ENCODE data around the gene OR6J1. TPM values are rescaled to one million over a fixed set of nuclear protein-coding genes. Genes with fewer than 3 reads are reported as not detected.

The OR6J1 gene
- total RNA-seq, 1 experiment from 2014 or later: not detected

DNA sequence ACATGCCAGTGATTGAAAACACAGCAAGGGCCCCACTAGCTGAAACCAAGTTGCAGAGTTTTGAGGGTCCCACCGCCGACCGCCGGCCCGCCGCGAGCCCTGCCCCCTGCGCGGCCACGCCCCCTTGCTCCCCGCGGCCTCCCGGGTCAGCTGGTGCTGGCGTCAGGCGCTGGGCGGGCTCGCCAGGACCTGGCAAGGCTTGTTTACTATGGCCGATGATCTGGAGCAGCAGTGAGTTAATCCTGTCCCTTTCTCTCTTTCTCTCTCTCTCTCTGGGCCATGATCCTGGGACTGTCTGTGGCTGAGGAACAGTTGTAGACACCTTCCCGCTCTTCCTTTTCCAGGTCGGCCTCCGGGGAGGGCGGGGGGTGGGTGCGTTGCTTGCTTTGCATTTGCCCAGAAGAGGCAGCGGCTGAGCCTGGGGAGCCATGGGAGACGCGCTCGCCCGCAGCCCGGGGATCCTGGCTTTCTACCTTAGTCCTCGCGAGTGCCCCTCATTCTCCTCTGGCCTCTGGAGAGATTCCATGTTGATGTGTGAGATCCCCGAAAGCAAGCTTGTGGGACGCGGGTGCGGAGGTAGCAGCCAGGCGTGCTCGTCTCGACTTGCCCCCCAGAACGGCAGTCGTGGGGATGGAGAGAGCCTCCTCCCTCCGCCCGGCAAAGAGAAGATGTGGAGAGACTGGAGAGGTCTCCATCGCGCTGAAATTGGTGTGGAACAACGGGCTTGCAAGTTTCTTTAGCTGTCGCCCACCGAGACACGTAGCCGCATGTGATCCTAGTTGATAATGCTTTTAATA, 45.9 kb downstream of the OR6J1 start, which contains the start of gene ABHD4:
Gene ABHD4 (plus strand): TSS at position 202 of the 797 bp plus-strand sequence. CDS start 7 bp downstream, at position 209.
- intact Hi-C loops (cut with micrococcal nuclease): loop anchor here (1.0 kb wide), 1 partner anchor 55 kb away; no protein-coding TSS in a partner anchor
- H3K36me3 Mint-ChIP-seq (ENCODE audit: insufficient read depth, unreplicated experiment): peaks cover 12% of the 10 kb centered on the region
- peak within 1 kb of the TSS; percentile 97 for H3K4me3 Mint-ChIP-seq (ENCODE audit: unreplicated experiment)
- ChIA-PET CTCF (interaction anchor here (0.5 to 6.3 kb wide), 31 partner anchors 9 to 1841 kb away, joined by 3 to 69 read pairs (median 4); partner anchors contain the start of genes DAD1 and OR6J1), POLR2A (interaction anchor here (0.6 to 5.4 kb wide), 25 partner anchors 10 to 527 kb away, joined by 3 to 116 read pairs (median 4); partner anchors contain the start of genes DAD1, LRP10, MRPL52 and OR6J1)
- H3K4me1 Mint-ChIP-seq (ENCODE audit: insufficient read depth, unreplicated experiment): peaks cover 15% of the 10 kb centered on the region
- TF ChIP-seq, protein P1, sequence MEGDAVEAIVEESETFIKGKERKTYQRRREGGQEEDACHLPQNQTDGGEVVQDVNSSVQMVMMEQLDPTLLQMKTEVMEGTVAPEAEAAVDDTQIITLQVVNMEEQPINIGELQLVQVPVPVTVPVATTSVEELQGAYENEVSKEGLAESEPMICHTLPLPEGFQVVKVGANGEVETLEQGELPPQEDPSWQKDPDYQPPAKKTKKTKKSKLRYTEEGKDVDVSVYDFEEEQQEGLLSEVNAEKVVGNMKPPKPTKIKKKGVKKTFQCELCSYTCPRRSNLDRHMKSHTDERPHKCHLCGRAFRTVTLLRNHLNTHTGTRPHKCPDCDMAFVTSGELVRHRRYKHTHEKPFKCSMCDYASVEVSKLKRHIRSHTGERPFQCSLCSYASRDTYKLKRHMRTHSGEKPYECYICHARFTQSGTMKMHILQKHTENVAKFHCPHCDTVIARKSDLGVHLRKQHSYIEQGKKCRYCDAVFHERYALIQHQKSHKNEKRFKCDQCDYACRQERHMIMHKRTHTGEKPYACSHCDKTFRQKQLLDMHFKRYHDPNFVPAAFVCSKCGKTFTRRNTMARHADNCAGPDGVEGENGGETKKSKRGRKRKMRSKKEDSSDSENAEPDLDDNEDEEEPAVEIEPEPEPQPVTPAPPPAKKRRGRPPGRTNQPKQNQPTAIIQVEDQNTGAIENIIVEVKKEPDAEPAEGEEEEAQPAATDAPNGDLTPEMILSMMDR (IDR thresholded peaks at IDR 0.05; ENCODE audit: unreplicated experiment): no peak
- no peaks in the 10 kb centered on the region for H3K9me3 Mint-ChIP-seq (ENCODE audit: unreplicated experiment)
- peaks cover 26% of the 10 kb centered on the region for H3K27me3 Mint-ChIP-seq (ENCODE audit: insufficient read depth, unreplicated experiment)
- peak; percentile 60 for DNase-seq (ENCODE audit: unreplicated experiment)
- H3K27ac Mint-ChIP-seq (ENCODE audit: low read depth, unreplicated experiment): peak within 1 kb of the TSS; percentile 88
- TSS peak; percentile 55 for BruUV-seq (replicated peaks)

DNA sequence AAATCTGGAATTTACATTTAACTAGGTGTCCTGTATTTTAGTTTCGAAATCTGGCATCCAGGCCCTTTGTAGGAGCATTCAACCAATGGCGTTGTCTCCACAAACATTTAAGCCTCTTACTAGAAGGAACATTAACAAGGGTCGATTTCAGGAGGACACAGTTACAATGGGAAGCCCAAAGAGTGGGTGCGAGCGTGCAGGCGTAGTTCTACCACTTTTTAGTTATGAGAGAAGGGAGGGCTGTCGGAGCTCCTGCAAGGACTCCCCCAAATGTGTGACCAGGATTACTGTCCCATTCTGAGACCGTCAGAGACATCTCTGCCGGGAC, 46.4 kb downstream of the OR6J1 start:
- peak overlapping the region; percentile 88 for H3K27ac Mint-ChIP-seq (ENCODE audit: low read depth, unreplicated experiment)
- peaks cover 8% of the 10 kb centered on the region for H3K36me3 Mint-ChIP-seq (ENCODE audit: insufficient read depth, unreplicated experiment)
- peaks cover 32% of the 10 kb centered on the region for H3K27me3 Mint-ChIP-seq (ENCODE audit: insufficient read depth, unreplicated experiment)
- no peaks in the 10 kb centered on the region for H3K9me3 Mint-ChIP-seq (ENCODE audit: unreplicated experiment)
- DNase-seq (ENCODE audit: unreplicated experiment): no peak
- BruUV-seq (replicated peaks): no TSS peak
- H3K4me3 Mint-ChIP-seq (ENCODE audit: unreplicated experiment): peak overlapping the region; percentile 97
- CTCF ChIA-PET: interaction anchor here (0.6 to 6.3 kb wide), 10 partner anchors 8 to 303 kb away, joined by 3 to 69 read pairs (median 11); partner anchors contain the start of genes DAD1 and OR6J1
- intact Hi-C loops (cut with micrococcal nuclease): loop anchor here (1.0 kb wide), 1 partner anchor 56 kb away; no protein-coding TSS in a partner anchor
- POLR2A ChIA-PET: interaction anchor here (0.6 to 5.4 kb wide), 15 partner anchors 10 to 527 kb away, joined by 3 to 116 read pairs (median 10); partner anchors contain the start of genes DAD1, OR6J1 and OXA1L
- H3K4me1 Mint-ChIP-seq (ENCODE audit: insufficient read depth, unreplicated experiment): peaks cover 15% of the 10 kb centered on the region
- TF ChIP-seq, protein P1 (IDR thresholded peaks at IDR 0.05; ENCODE audit: unreplicated experiment): no peak

DNA sequence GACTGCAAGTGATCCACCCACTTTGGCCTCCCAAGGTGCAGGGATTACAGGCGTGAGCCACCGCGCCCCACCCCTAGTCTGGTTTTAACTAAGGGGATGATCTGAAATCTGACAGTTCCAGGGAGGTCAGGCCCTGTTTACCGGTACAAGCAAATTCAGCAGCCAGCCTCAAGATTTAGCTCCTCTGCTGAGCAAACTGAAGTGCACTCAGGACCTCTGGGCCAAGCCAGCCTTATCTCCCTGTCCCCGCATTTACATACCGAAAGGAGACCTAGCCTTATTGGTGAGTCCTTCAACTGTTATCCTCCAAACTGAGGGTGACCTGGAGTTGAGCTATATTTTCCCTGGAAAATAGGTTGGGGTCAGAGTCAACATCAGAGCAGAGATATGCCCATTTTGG, 46.9 kb downstream of the OR6J1 start:
- ChIA-PET POLR2A (interaction anchor here (0.7 to 5.4 kb wide), 8 partner anchors 9 to 410 kb away, joined by 3 to 116 read pairs (median 19); partner anchors contain the start of genes DAD1, OR6J1 and OXA1L), CTCF (interaction anchor here (0.7 to 6.3 kb wide), 10 partner anchors 9 to 465 kb away, joined by 3 to 69 read pairs (median 6); partner anchors contain the start of genes DAD1 and OR6J1)
- Mint-ChIP-seq H3K36me3 (ENCODE audit: insufficient read depth, unreplicated experiment) (peaks cover 4% of the 10 kb centered on the region), H3K4me1 (ENCODE audit: insufficient read depth, unreplicated experiment) (peaks cover 15% of the 10 kb centered on the region), H3K27ac (ENCODE audit: low read depth, unreplicated experiment) (no peak overlapping the region), H3K27me3 (ENCODE audit: insufficient read depth, unreplicated experiment) (peaks cover 37% of the 10 kb centered on the region), H3K4me3 (ENCODE audit: unreplicated experiment) (peak overlapping the region; percentile 97), H3K9me3 (ENCODE audit: unreplicated experiment) (no peaks in the 10 kb centered on the region)
- no TSS peak for BruUV-seq (replicated peaks)
- no peak for DNase-seq (ENCODE audit: unreplicated experiment)
- intact Hi-C loops (cut with micrococcal nuclease): no loop called here
- TF ChIP-seq, protein P1 (IDR thresholded peaks at IDR 0.05; ENCODE audit: unreplicated experiment): no peak

DNA sequence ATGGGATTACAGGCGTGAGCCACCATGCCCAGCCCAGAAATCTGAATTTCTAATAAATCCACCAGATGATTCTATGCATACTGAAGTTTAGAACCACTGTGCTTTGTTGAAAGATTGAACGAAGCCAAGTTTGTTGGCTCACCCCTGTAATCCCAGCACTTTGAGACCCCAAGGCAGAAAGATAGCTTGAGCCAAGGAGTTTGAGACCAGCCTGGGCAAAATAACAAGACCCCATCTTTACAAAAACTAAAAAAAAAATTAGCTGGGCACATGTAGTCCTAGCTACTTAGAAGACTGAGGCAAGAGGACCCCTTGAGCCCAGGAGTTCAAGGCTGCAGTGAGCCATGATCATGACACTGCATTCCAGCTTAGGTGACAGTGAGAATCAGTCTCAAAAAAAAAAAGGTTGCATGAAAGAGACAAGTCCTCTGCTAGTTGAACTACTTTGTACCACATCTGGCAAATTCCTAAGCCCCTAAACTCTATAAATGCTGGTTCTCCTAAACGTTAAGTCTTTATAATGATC, 47.7 kb downstream of the OR6J1 start:
- TF ChIP-seq, protein P1 (IDR thresholded peaks at IDR 0.05; ENCODE audit: unreplicated experiment): no peak
- Mint-ChIP-seq H3K36me3 (ENCODE audit: insufficient read depth, unreplicated experiment) (peaks cover 4% of the 10 kb centered on the region), H3K4me3 (ENCODE audit: unreplicated experiment) (no peak overlapping the region), H3K27ac (ENCODE audit: low read depth, unreplicated experiment) (no peak overlapping the region), H3K9me3 (ENCODE audit: unreplicated experiment) (no peaks in the 10 kb centered on the region), H3K27me3 (ENCODE audit: insufficient read depth, unreplicated experiment) (peaks cover 42% of the 10 kb centered on the region), H3K4me1 (ENCODE audit: insufficient read depth, unreplicated experiment) (peaks cover 15% of the 10 kb centered on the region)
- ChIA-PET POLR2A (interaction anchor here (0.6 to 5.4 kb wide), 3 partner anchors 8 to 955 kb away, joined by 3 to 116 read pairs (median 19); partner anchors contain the start of gene DAD1), CTCF (interaction anchor here (1.2 to 6.3 kb wide), 3 partner anchors 26 to 276 kb away, joined by 3 to 57 read pairs (median 18); partner anchors contain the start of gene OR6J1)
- no TSS peak for BruUV-seq (replicated peaks)
- intact Hi-C loops (cut with micrococcal nuclease): no loop called here
- no peak for DNase-seq (ENCODE audit: unreplicated experiment)
